ENCODE results near the gene FSTL5. TPM values are rescaled to one million over a fixed set of nuclear protein-coding genes. Genes with fewer than 3 reads are reported as not detected.

The FSTL5 gene
- total RNA-seq, 2 experiments from 2014 or later: not detected

DNA sequence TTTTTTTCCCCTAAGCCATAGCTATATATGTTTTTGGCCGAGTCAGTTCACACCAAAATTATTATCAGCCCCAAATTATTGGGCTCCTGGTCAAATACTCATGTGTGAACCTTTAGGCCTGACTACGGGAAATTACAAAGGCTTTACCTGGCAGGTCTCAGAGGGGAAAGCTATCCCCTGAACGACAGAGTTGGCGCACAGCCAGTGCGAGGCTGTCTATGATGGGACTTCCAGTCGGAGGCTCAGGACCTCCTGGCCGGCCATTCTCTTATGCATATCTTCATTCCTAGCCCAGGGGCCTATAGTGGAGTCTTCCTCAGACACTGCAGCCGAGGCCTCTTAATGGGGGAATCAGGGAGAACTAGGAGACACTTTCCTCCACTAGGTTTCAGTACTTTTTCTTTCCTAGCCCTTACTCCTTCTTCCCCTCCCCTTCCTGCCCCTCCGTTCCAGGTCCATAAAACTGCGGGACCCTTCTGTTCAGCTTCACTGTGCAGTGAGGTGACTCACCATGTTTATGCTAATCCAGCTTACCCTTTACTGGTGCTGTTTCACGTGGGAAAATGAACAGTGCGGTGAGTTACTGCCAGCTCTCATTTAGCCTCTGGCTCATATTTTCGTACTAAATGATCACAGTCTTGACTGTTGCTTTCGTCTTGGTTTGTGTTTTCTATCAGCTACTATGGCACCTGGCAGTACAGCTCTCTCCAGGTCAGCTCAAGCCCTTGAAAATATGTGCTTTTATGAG lies 533.9 kb downstream of the FSTL5 start:
- H3K4me1 ChIP-seq (ENCODE audit: insufficient read depth, low read length, poor library complexity, severe bottlenecking): no peaks in the 10 kb centered on the region
- POLR2A ChIA-PET: no interaction called here

DNA sequence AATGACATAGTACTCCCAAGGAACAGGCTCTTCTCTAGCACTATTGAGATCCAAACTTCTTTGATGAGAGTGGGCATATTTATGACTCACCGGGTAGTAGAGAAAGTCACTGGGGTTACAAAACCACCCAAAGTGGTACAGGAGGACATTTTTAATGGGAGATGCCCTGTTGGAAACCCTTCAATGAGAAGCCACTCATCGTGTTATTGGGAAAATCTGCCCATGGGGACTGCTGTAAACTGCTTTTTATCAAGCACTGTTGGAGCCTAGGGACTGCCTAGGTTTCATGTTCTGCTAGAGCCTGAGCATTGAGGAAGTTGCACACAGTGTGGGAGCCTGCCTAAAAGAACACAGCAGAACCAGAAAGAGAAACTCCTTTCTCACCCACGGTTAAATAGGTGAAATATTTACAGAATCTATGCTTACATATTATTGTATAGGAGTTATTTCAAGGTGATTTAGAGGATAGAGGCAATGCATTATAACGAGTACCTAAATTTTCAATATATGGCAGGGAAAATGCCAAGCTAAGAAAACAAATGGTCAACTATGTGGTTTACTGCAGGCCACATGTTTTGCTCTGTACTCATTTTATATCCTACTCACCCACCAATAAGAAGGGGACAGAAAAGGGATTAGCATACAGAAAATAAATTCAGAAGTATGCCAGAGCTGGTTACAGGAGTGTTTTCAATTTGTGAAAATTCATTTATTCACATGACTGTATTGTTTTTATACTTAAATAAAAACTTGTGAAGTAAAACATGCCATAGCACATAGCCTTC lies 559.1 kb downstream of the FSTL5 start:
- Histone ChIP-seq H2AFZ (ENCODE audit: low read length) (no peak overlapping the region), H3K36me3 (ENCODE audit: insufficient read depth, low read length) (no peaks in the 10 kb centered on the region), H4K20me1 (ENCODE audit: insufficient read depth, low read length) (no peaks in the 10 kb centered on the region), H3K4me3 (ENCODE audit: low read depth, low read length, poor library complexity, severe bottlenecking) (no peak overlapping the region), H3K4me2 (ENCODE audit: low read length) (no peak overlapping the region), H3K9me2 (ENCODE audit: insufficient read depth, low read length) (no peaks in the 10 kb centered on the region), H3K79me2 (ENCODE audit: insufficient read depth, low read depth, low read length) (no peaks in the 10 kb centered on the region), H3K9me3 (ENCODE audit: low read length) (no peaks in the 10 kb centered on the region), H3K27ac (ENCODE audit: low read depth, low read length, poor library complexity, severe bottlenecking) (no peak overlapping the region), H3K4me1 (ENCODE audit: insufficient read depth, low read length, poor library complexity, severe bottlenecking) (no peaks in the 10 kb centered on the region)
- TF ChIP-seq EZH2phosphoT487 (IDR thresholded peaks at IDR 0.05; ENCODE audit: borderline replicate concordance, low read depth, low read length): no peak
- TF ChIP-seq CTCF (conservative IDR thresholded peaks at IDR 0.05; ENCODE audit: low read length): no peak
- CTCF ChIA-PET (ENCODE audit: unreplicated experiment): no interaction called here
- POLR2A ChIA-PET: no interaction called here
- no TSS peak for BruUV-seq (replicated peaks)
- intact Hi-C loops (cut with micrococcal nuclease; ENCODE audit: unreplicated experiment): no loop called here
- DNase-seq (ENCODE audit: low spot score): no peak

More for the DNA sequence above, 533.9 kb downstream of the FSTL5 start:
- Histone ChIP-seq H3K9me2 (ENCODE audit: insufficient read depth, low read length) (no peaks in the 10 kb centered on the region), H3K9me3 (ENCODE audit: low read length) (no peaks in the 10 kb centered on the region), H3K27ac (ENCODE audit: low read depth, low read length, poor library complexity, severe bottlenecking) (no peak overlapping the region), H4K20me1 (ENCODE audit: insufficient read depth, low read length) (no peaks in the 10 kb centered on the region), H3K36me3 (ENCODE audit: insufficient read depth, low read length) (no peaks in the 10 kb centered on the region), H3K4me3 (ENCODE audit: low read depth, low read length, poor library complexity, severe bottlenecking) (no peak overlapping the region), H2AFZ (ENCODE audit: low read length) (no peak overlapping the region), H3K4me2 (ENCODE audit: low read length) (no peak overlapping the region), H3K79me2 (ENCODE audit: insufficient read depth, low read depth, low read length) (no peaks in the 10 kb centered on the region)
- intact Hi-C loops (cut with micrococcal nuclease; ENCODE audit: unreplicated experiment): no loop called here
- CTCF ChIA-PET (ENCODE audit: unreplicated experiment): no interaction called here
- BruUV-seq (replicated peaks): no TSS peak
- no peak for DNase-seq (ENCODE audit: low spot score)
- no peak for TF ChIP-seq EZH2phosphoT487 (IDR thresholded peaks at IDR 0.05; ENCODE audit: borderline replicate concordance, low read depth, low read length)
- TF ChIP-seq CTCF (conservative IDR thresholded peaks at IDR 0.05; ENCODE audit: low read length): no peak

DNA sequence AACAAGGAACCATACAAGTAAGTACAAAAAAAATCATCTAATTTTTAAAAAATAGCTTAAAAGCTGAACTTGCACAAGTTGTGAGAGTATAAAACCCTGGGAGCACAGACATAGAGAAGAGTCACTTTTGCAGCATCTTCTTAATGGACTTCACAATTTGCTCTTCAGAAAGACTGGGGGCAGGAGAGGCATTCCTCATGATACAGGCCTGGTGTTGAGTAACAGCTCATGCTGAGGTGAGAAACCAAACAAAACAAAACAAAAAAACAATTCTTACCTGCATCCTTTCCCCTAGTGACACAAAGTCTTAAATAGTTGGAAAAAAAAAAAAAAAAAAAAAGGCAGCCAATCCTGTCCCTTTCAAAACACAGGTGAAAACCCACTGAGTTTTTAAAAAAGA lies 562.8 kb downstream of the FSTL5 start:
- no peak overlapping the region for H2AFZ ChIP-seq (ENCODE audit: low read length)
- no peaks in the 10 kb centered on the region for H3K9me2 ChIP-seq (ENCODE audit: insufficient read depth, low read length)
- no peak for DNase-seq (ENCODE audit: low spot score)
- no TSS peak for BruUV-seq (replicated peaks)
- no peaks in the 10 kb centered on the region for H3K9me3 ChIP-seq (ENCODE audit: low read length)
- H4K20me1 ChIP-seq (ENCODE audit: insufficient read depth, low read length): no peaks in the 10 kb centered on the region
- intact Hi-C loops (cut with micrococcal nuclease; ENCODE audit: unreplicated experiment): no loop called here
- H3K4me2 ChIP-seq (ENCODE audit: low read length): no peak overlapping the region
- H3K4me1 ChIP-seq (ENCODE audit: insufficient read depth, low read length, poor library complexity, severe bottlenecking): no peaks in the 10 kb centered on the region
- TF ChIP-seq EZH2phosphoT487 (IDR thresholded peaks at IDR 0.05; ENCODE audit: borderline replicate concordance, low read depth, low read length) (no peak), CTCF (conservative IDR thresholded peaks at IDR 0.05; ENCODE audit: low read length) (no peak)
- H3K36me3 ChIP-seq (ENCODE audit: insufficient read depth, low read length): no peaks in the 10 kb centered on the region
- ChIA-PET CTCF (ENCODE audit: unreplicated experiment) (no interaction called here), POLR2A (no interaction called here)
- no peak overlapping the region for H3K4me3 ChIP-seq (ENCODE audit: low read depth, low read length, poor library complexity, severe bottlenecking)
- H3K79me2 ChIP-seq (ENCODE audit: insufficient read depth, low read depth, low read length): no peaks in the 10 kb centered on the region
- H3K27ac ChIP-seq (ENCODE audit: low read depth, low read length, poor library complexity, severe bottlenecking): no peak overlapping the region

Data from OCI-LY7 (cell line).